Activated naive CD8-positive, alpha-beta T cell treated with anti-CD3 and anti-CD28 coated beads, Interleukin-2, amount 50 U/mL, for 24 hours (primary cell): ENCODE measurements around the gene CD81.

ENCODE experiments used
- ATAC-seq: fragments of 150-1000 bp; cut with Tn5 transposase; one replicate; pipeline ENCODE4 v1.10.0; 2021
- DNase-seq: peaks from one replicate; pipeline ENCODE4 v3.0.0; 2021
- H3K27ac Mint-ChIP-seq: one replicate; pipeline ENCODE4 v1.8.0; 2021; ENCODE audit warnings: mild to moderate bottlenecking, mixed read lengths
- H3K27me3 Mint-ChIP-seq: one replicate; pipeline ENCODE4 v1.8.0; 2021; ENCODE audit warnings: mixed read lengths
- H3K36me3 Mint-ChIP-seq: one replicate; pipeline ENCODE4 v1.8.0; 2021; ENCODE audit warnings: low read depth, mixed read lengths
- H3K4me1 Mint-ChIP-seq: one replicate; pipeline ENCODE4 v1.8.0; 2021; ENCODE audit warnings: mixed read lengths
- H3K4me3 Mint-ChIP-seq: one replicate; pipeline ENCODE4 v1.8.0; 2021; ENCODE audit warnings: mild to moderate bottlenecking, moderate library complexity, mixed read lengths
- H3K9me3 Mint-ChIP-seq: one replicate; pipeline ENCODE4 v1.8.0; 2021; ENCODE audit warnings: mixed read lengths

Gene CD81

DNA sequence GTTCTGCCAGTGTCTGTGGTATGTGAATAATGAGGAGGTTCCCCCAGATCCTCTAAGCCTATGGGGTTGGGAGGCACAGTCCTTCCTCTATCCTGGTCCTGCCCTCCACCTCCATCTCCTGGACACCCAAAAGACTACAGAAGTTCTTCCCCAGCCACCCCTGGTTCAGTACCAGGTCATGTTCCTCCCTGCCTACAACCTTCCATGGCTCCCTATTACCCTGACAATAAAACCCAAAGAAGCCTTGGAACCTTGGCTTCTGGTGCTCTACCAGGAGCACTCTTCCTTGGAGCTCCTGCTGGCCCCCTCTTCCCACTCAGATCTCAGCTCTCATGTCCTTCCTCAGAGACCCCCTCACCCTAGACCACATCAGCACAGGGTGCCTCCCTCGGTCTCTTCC lies 54.3 kb downstream of the CD81 start:
- Mint-ChIP-seq H3K27me3 (no peaks in the 10 kb centered on the region), H3K4me3 (no peak overlapping the region), H3K4me1 (no peaks in the 10 kb centered on the region), H3K36me3 (no peaks in the 10 kb centered on the region), H3K9me3 (no peaks in the 10 kb centered on the region), H3K27ac (no peak overlapping the region)
- ATAC-seq: no peak
- DNase-seq: no peak

DNA sequence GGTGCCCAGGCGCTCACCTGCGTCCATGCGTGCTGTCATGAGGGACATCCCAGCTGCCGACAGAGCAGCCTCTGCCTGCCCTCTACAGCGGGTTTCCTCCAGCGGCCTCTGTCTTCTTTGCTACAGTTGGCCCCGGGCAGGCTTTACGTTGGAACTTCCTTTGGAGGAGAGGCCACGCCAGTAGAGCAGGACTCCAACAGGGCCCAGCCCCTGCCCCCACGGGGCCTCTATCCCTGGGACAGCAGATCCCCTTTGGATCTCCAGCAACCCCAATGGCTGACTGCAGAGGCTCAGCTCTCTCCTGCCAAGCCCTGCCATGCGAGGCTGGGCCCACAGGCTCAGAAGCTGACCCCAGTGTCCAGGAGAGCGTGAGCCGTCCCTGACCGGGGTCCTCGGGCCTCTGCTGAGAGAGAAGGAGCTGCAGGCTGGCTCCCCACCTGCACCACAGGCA lies 55.1 kb downstream of the CD81 start:
- no peaks in the 10 kb centered on the region for H3K27me3 Mint-ChIP-seq
- no peaks in the 10 kb centered on the region for H3K36me3 Mint-ChIP-seq
- no peaks in the 10 kb centered on the region for H3K4me1 Mint-ChIP-seq
- H3K4me3 Mint-ChIP-seq: no peak overlapping the region
- DNase-seq (no peak), ATAC-seq (no peak)
- H3K9me3 Mint-ChIP-seq: no peaks in the 10 kb centered on the region
- H3K27ac Mint-ChIP-seq: no peak overlapping the region

GRCh38 chr11:2432628-2433071 lies 55.5 kb downstream of the CD81 start:
- no peaks in the 10 kb centered on the region for H3K27me3 Mint-ChIP-seq
- H3K9me3 Mint-ChIP-seq: no peaks in the 10 kb centered on the region
- H3K4me3 Mint-ChIP-seq: no peak overlapping the region
- H3K27ac Mint-ChIP-seq: no peak overlapping the region
- DNase-seq (no peak), ATAC-seq (no peak)
- H3K36me3 Mint-ChIP-seq: no peaks in the 10 kb centered on the region
- H3K4me1 Mint-ChIP-seq: no peaks in the 10 kb centered on the region

DNA sequence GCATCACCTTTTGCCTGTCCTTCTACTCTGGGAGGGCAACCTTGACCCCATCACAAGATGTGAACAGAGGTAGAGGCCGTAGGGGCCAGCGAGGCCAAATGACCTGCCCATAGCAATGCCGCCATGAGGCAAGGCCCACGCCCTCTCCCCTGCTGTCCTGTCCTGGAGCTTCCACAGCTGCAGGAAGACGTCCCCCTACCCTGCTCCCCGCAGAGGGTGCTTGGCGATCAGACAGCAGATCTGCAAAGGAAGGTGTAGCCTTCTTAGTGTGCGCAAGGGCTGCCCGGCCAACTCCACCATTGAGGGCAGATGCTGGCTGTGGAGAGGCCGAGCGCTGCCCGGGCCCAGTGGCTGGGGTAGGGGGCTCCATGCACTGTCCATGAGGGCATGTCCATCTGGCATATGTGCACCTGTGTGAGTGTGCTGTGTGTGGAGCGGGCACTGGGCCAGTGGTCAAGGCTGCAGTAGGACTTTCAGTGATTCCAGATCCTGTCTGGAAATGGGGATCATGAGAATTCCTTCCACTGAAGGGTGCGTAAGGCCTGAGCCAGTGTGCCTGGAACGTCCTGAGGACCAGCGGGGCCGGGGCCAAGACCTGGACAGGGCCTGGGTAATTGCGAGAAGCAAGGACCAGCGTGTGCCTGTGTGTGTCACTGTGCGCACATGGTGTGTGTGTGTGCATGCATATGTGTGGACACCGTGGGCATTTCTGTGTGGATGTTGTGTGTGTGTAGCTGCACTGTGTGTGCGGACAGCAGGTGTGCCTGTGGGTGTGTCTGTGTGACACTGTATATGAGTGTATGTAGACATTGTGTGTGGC lies 56.2 kb downstream of the CD81 start:
- H3K27ac Mint-ChIP-seq: no peak overlapping the region
- no peak for ATAC-seq
- no peak overlapping the region for H3K4me3 Mint-ChIP-seq
- H3K4me1 Mint-ChIP-seq: no peaks in the 10 kb centered on the region
- H3K36me3 Mint-ChIP-seq: no peaks in the 10 kb centered on the region
- H3K9me3 Mint-ChIP-seq: no peaks in the 10 kb centered on the region
- no peak for DNase-seq
- no peaks in the 10 kb centered on the region for H3K27me3 Mint-ChIP-seq

GRCh38 chr11:2434008-2434407 lies 56.9 kb downstream of the CD81 start:
- no peaks in the 10 kb centered on the region for H3K4me1 Mint-ChIP-seq
- no peaks in the 10 kb centered on the region for H3K36me3 Mint-ChIP-seq
- H3K27ac Mint-ChIP-seq: no peak overlapping the region
- ATAC-seq (no peak), DNase-seq (no peak)
- H3K9me3 Mint-ChIP-seq: no peaks in the 10 kb centered on the region
- H3K27me3 Mint-ChIP-seq: no peaks in the 10 kb centered on the region
- no peak overlapping the region for H3K4me3 Mint-ChIP-seq

DNA sequence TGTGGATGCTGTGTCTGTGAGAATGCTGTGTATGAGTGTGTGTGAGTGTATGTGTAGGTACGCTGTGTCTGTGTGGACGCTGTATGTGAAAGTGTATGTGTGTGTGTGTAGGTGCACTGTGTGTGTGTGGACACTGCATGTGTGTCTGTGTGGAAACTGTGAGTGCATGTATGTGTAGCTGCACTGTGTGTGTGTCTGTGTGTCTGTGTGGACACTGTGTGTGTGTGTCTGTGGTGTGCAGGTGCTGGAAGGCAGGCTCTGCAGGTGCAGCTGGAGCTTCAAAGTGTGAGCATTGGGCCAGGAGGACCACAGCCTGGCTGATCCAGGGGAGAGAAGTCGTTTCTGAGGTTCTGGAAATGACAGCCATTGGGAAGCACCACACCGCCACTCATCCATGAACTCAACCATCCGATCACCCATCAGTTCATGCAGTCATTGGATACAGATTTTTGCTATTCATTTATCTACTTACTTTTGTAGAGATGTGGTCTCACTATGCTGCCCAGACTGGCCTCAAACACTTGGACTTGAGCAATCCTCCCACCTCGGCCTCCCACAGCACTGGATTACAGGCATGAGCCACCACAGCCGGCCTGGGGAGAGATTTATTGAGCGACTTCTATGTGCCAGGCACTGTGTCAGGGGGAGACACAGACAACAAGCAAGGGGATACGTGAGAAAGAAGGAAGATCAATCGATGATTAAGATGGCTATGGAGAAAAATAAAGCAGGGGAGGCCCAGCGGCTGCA lies 57.6 kb downstream of the CD81 start:
- Mint-ChIP-seq H3K9me3 (no peaks in the 10 kb centered on the region), H3K4me1 (no peaks in the 10 kb centered on the region), H3K27me3 (no peaks in the 10 kb centered on the region), H3K36me3 (no peaks in the 10 kb centered on the region), H3K4me3 (no peak overlapping the region), H3K27ac (no peak overlapping the region)
- DNase-seq (no peak), ATAC-seq (no peak)

DNA sequence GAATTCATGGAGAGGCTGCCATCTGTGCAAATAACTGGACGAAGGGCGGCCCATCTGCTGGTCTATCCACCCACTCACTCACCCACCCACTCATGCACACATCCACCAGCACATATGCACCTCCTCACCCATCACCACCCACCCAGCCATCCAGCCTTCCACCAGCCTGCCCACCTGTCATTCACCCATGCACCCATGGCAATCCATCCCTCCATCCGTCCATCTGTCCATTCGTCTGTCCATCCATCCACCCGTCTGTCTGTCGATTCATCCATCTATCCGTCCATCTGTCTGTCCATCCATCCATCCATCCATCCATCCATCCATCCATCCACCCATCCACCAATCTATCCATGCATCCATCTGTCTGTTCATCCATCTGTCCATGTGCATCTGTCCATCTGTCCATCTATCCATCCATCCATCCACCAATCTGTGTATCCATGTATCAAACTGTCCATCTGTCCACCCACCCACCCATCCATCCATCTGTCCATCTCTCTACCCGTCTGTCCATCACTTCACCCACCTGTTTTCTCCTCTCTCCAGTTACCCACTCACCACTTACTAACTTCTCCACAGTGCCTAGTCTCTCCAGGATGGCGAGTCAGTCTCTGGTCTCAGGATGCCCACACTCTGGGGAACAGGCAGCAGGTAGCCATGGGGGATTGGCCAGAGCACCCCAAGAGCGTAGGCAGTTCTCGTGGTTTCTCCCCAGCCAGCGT lies 58.3 kb downstream of the CD81 start:
- Mint-ChIP-seq H3K9me3 (no peaks in the 10 kb centered on the region), H3K27ac (no peak overlapping the region), H3K4me3 (no peak overlapping the region), H3K36me3 (no peaks in the 10 kb centered on the region), H3K4me1 (no peaks in the 10 kb centered on the region), H3K27me3 (no peaks in the 10 kb centered on the region)
- DNase-seq (no peak), ATAC-seq (no peak)

GRCh38 chr11:2436013-2436520 lies 59.0 kb downstream of the CD81 start:
- DNase-seq (no peak), ATAC-seq (no peak)
- no peak overlapping the region for H3K4me3 Mint-ChIP-seq
- H3K27ac Mint-ChIP-seq: no peak overlapping the region
- no peaks in the 10 kb centered on the region for H3K9me3 Mint-ChIP-seq
- no peaks in the 10 kb centered on the region for H3K36me3 Mint-ChIP-seq
- no peaks in the 10 kb centered on the region for H3K27me3 Mint-ChIP-seq
- H3K4me1 Mint-ChIP-seq: no peaks in the 10 kb centered on the region

GRCh38 chr11:2436521-2437031 lies 59.5 kb downstream of the CD81 start:
- Mint-ChIP-seq H3K27ac (no peak overlapping the region), H3K27me3 (no peaks in the 10 kb centered on the region), H3K36me3 (no peaks in the 10 kb centered on the region), H3K4me3 (no peak overlapping the region), H3K9me3 (no peaks in the 10 kb centered on the region), H3K4me1 (no peaks in the 10 kb centered on the region)
- no peak for ATAC-seq
- DNase-seq: no peak

DNA sequence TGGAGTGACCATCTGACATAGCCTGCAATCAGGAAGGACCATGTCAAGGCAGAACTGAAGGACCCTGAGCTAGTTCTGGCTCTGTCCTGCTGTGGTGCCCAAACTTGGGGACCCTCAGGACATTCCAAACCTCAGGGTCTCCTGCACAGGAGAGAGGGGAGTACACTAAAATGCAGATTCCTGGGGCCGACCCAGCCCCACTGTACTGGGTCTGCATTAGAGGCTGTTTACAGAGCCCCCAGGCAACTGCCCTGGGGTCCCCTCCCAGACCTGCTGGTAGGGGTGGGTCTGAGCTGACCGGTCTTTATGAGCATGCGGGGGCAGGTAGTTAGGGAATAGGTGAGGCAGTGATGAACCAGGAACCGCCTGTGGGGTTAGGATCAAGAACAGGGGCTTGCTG lies 60.4 kb downstream of the CD81 start:
- Mint-ChIP-seq H3K36me3 (no peaks in the 10 kb centered on the region), H3K27ac (no peak overlapping the region), H3K9me3 (no peaks in the 10 kb centered on the region), H3K4me1 (peaks cover 1% of the 10 kb centered on the region), H3K27me3 (no peaks in the 10 kb centered on the region), H3K4me3 (no peak overlapping the region)
- no peak for DNase-seq
- no peak for ATAC-seq

DNA sequence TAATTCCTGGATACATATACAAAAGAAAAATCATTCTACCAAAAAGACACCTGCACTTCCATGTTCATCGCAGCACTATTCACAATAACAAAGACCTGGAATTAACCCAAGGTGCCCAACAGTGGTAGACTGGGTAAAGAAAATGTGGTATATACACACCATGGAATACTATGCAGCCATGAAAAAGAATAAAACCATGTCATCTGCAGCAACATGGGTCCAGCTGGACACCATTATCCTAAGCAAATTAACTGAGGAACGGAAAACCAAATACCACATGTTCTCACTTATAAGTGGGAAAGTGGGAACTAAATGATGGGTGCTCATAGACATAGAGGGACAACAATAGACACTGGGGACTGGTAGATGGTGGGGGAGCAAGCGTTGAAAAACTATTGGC lies 62.7 kb downstream of the CD81 start:
- Mint-ChIP-seq H3K27ac (no peak overlapping the region), H3K9me3 (no peaks in the 10 kb centered on the region), H3K36me3 (no peaks in the 10 kb centered on the region), H3K27me3 (peaks cover 4% of the 10 kb centered on the region), H3K4me3 (no peak overlapping the region), H3K4me1 (peaks cover 12% of the 10 kb centered on the region)
- DNase-seq: no peak
- no peak for ATAC-seq

DNA sequence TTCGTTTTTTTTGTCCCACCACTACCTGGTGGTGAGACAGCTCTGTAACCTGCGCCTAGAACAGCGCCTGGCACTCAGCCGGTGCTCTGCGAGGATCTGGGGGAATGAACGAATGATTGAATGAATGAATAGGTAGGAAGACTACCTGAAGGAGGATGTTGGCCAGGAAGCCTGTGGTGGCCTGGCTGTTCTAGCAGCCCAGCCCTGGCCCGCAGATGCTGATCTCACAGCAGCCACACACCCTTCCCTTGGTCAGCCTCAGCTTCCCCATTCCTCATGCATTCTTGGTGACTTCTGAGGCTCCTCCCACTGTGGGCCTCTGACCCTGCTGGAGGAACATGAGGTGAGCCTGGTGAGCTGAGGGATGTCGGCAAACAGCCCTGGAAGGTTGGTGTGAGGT lies 63.5 kb downstream of the CD81 start:
- peaks cover 4% of the 10 kb centered on the region for H3K27me3 Mint-ChIP-seq
- H3K9me3 Mint-ChIP-seq: no peaks in the 10 kb centered on the region
- no peak overlapping the region for H3K27ac Mint-ChIP-seq
- no peak for ATAC-seq
- H3K4me3 Mint-ChIP-seq: no peak overlapping the region
- peaks cover 17% of the 10 kb centered on the region for H3K4me1 Mint-ChIP-seq
- no peak for DNase-seq
- H3K36me3 Mint-ChIP-seq: no peaks in the 10 kb centered on the region

DNA sequence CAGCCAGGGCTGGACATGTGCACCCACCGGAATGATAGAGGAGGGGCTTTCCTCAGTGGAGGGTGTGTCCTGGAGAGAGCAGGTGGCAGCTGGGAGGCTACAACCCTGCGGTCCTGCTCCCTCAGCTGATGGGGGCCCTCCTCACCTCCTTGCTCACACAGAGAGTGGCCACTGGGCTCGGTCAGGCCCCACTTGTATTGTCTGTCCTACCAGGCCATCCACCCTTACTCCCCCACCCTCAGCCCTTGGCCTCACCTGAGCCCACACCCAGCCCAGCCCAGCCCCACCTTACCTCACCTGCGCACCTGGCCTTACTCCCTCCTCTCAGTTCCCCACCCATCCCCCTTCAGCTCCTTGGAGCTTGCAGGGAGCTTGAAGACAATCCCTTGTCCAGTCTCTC lies 64.1 kb downstream of the CD81 start:
- ATAC-seq: no peak
- no peak overlapping the region for H3K27ac Mint-ChIP-seq
- peaks cover 20% of the 10 kb centered on the region for H3K4me1 Mint-ChIP-seq
- DNase-seq: no peak
- H3K27me3 Mint-ChIP-seq: peaks cover 4% of the 10 kb centered on the region
- H3K36me3 Mint-ChIP-seq: no peaks in the 10 kb centered on the region
- H3K4me3 Mint-ChIP-seq: no peak overlapping the region
- H3K9me3 Mint-ChIP-seq: no peaks in the 10 kb centered on the region

DNA sequence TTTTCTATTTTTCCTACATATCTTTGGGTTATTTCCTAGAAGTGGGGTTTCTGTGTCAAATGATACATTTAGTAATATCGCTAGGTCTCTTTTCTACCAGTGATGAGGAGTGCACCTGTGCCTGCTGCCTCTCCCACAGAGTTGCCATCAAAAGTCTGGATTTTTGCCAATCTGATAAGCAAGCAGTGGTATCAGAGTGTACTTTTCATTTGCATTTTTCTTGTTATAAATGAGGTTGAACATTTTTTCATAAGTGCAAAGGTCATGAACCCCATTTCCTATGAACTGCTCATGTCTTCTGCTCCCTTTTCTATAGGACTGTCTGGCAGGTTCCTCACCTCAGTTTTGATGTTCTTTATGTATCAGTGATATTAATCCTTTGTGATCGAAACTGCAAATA lies 65.5 kb downstream of the CD81 start:
- Mint-ChIP-seq H3K36me3 (no peaks in the 10 kb centered on the region), H3K27ac (no peak overlapping the region), H3K4me3 (no peak overlapping the region), H3K9me3 (no peaks in the 10 kb centered on the region), H3K27me3 (peaks cover 4% of the 10 kb centered on the region), H3K4me1 (peaks cover 27% of the 10 kb centered on the region)
- no peak for DNase-seq
- no peak for ATAC-seq
